ENCODE measurements around the gene USF2. TPM values are rescaled to one million over a fixed set of nuclear protein-coding genes. Genes with fewer than 3 reads are reported as not detected.

USF2 gene
- polyA plus RNA-seq, 2 of the 4 experiments (the other 2 are of a cell fraction): 118 to 141 TPM

GRCh38 chr19:35249848-35250711 lies 18.7 kb upstream of the USF2 start (continued):
- TF ChIP-seq, protein P1, sequence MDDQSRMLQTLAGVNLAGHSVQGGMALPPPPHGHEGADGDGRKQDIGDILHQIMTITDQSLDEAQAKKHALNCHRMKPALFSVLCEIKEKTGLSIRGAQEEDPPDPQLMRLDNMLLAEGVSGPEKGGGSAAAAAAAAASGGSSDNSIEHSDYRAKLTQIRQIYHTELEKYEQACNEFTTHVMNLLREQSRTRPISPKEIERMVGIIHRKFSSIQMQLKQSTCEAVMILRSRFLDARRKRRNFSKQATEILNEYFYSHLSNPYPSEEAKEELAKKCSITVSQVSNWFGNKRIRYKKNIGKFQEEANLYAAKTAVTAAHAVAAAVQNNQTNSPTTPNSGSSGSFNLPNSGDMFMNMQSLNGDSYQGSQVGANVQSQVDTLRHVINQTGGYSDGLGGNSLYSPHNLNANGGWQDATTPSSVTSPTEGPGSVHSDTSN (IDR thresholded peaks at IDR 0.05): no peak

GRCh38 chr19:35251456-35251855 lies 17.3 kb upstream of the USF2 start:
- CTCF ChIA-PET: interaction anchor here (0.9 to 2.6 kb wide), 7 partner anchors 10 to 137 kb away, joined by 3 to 9 read pairs (median 4); partner anchors contain the start of gene LGI4
- Histone ChIP-seq H3K4me1 (peaks cover 8% of the 10 kb centered on the region; the same call in 1 of the 3 replicates), H3K4me2 (no peak overlapping the region), H3K9me3 (peaks cover 7% of the 10 kb centered on the region), H3K27ac (no peak overlapping the region), H3K4me3 (no peak overlapping the region)
- no peak for TF ChIP-seq E2F6 (IDR thresholded peaks at IDR 0.05; ENCODE audit: borderline replicate concordance, low read depth)
- no peak for TF ChIP-seq BCL3 (IDR thresholded peaks at IDR 0.05)
- no peak for TF ChIP-seq JUNB (IDR thresholded peaks at IDR 0.05)
- TF ChIP-seq BHLHE40 (IDR thresholded peaks at IDR 0.05; ENCODE audit: low read depth, low read length): no peak
- no peak for TF ChIP-seq JUN (IDR thresholded peaks at IDR 0.05)
- no peak for TF ChIP-seq NFE2L2 (conservative IDR thresholded peaks at IDR 0.05; ENCODE audit: low read length)
- no peak for TF ChIP-seq MYC (IDR thresholded peaks at IDR 0.05; ENCODE audit: borderline replicate concordance, low read length)
- no peak for TF ChIP-seq EP300 (IDR thresholded peaks at IDR 0.05)
- TF ChIP-seq TFCP2L1 (CRISPR knock-in tag; IDR thresholded peaks at IDR 0.05): no peak
- no peak for TF ChIP-seq POLR2AphosphoS2 (conservative IDR thresholded peaks at IDR 0.05; ENCODE audit: low read length)
- TF ChIP-seq EHF (CRISPR knock-in tag; IDR thresholded peaks at IDR 0.05): no peak
- no peak for TF ChIP-seq RNF2 (IDR thresholded peaks at IDR 0.05; ENCODE audit: borderline replicate concordance, low read depth)
- TF ChIP-seq CTCF (IDR thresholded peaks at IDR 0.05): no peak
- FAIRE-seq (no peak), ATAC-seq (no peak), DNase-seq (ENCODE audit: low read depth in 1 of 2, low spot score in 1 of 2) (no peak)
- 40% methylated on average over 2 of the region's 2 CpGs for WGBS (ENCODE audit: missing lambda C conversion rate)
- POLR2A ChIA-PET: no interaction called here

DNA sequence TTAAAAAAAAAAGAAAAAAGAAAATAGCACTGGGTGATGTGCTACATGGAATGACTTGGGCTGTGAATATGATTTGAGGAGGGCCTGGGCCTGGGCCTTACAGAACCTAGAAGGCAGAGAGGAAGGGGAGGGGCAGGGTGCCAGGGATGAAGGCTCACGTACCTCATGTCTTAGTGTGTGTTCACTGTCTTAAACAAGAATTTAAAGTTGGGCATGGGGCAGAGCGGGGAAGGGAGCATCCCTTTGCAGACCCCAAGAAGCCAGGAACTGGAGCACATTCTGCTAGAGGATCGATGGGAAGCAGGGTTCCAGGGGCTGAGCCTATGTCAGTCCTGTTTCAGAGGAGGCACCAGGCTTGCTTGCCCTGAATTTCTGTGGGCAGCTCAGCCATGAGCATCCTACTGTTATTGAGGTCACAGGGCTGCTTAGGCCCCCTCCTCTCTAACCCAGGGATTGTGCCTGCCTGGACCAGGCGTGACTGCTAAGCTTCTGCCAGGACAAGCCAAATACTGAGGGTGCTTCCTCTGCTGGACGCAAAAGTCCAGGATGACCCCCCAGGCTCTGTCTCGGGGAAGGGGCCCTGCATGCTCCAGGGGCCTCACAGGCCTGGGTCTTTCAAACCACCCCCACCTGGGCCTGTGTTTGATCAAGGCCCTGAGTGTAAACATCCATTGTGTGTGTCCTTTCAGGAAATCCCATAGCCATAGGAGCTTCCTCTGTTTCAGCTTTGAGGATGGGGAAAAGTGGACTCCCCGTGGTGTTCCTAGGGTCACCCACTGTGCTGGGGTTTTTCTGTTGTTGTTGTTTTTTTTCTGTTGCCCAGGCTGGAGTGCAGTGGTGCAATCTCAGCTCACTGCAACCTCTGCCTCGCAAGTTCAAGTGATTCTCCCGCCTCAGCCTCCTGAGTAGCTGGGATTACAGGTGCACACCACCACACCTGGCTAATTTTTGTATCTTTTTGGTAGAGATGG lies 15.2 kb upstream of the USF2 start:
- DNase-seq (ENCODE audit: low read depth in 1 of 2, low spot score in 1 of 2) (no peak), FAIRE-seq (peak; percentile 67), ATAC-seq (no peak)
- no peak overlapping the region for H3K4me3 ChIP-seq
- POLR2A ChIA-PET: interaction anchor here (1.4 kb wide), 1 partner anchor 11 kb away, joined by 4 read pairs; no protein-coding TSS in a partner anchor
- peaks cover 5% of the 10 kb centered on the region; the same call in 1 of the 3 replicates for H3K4me1 ChIP-seq
- CTCF ChIA-PET: interaction anchor here (1.4 to 2.3 kb wide), 2 partner anchors 10 to 16 kb away, joined by 4 to 11 read pairs; no protein-coding TSS in a partner anchor
- TF ChIP-seq EP300 (IDR thresholded peaks at IDR 0.05): no peak
- TF ChIP-seq TFCP2L1 (CRISPR knock-in tag; IDR thresholded peaks at IDR 0.05): no peak
- no peak for TF ChIP-seq RCOR1 (IDR thresholded peaks at IDR 0.05; ENCODE audit: low read depth, low read length)
- TF ChIP-seq NFE2L2 (conservative IDR thresholded peaks at IDR 0.05; ENCODE audit: low read length): no peak
- TF ChIP-seq POLR2AphosphoS2 (conservative IDR thresholded peaks at IDR 0.05; ENCODE audit: low read length): no peak
- TF ChIP-seq PHF8 (IDR thresholded peaks at IDR 0.05; ENCODE audit: borderline replicate concordance, low read depth): no peak
- TF ChIP-seq EHMT2 (IDR thresholded peaks at IDR 0.05; ENCODE audit: low read depth): no peak
- no peak for TF ChIP-seq JUN (IDR thresholded peaks at IDR 0.05)
- no peak for TF ChIP-seq RAD21 (conservative IDR thresholded peaks at IDR 0.05 in 1 of 2, IDR thresholded peaks at IDR 0.05 in 1 of 2)
- TF ChIP-seq CBX2 (IDR thresholded peaks at IDR 0.05; ENCODE audit: borderline replicate concordance, low read depth): no peak
- TF ChIP-seq ESRRA (IDR thresholded peaks at IDR 0.05; ENCODE audit: borderline replicate concordance, low read length): no peak
- no peak for TF ChIP-seq GATA3 (IDR thresholded peaks at IDR 0.05; ENCODE audit: borderline replicate concordance)
- TF ChIP-seq KDM5A (IDR thresholded peaks at IDR 0.05): no peak
- TF ChIP-seq NR3C1 (IDR thresholded peaks at IDR 0.05): no peak
- TF ChIP-seq CHD2 (IDR thresholded peaks at IDR 0.05; ENCODE audit: low read length, partially characterized antibody): no peak
- 69% methylated on average over 9 of the region's 9 CpGs for WGBS (ENCODE audit: missing lambda C conversion rate)
- no peak overlapping the region for H3K27ac ChIP-seq
- no peaks in the 10 kb centered on the region for H3K9me3 ChIP-seq
- H3K4me2 ChIP-seq: no peak overlapping the region

All from A549 (cell line).